HG02973 (cell line): ENCODE data around the gene GAD1.

Source experiments
- ATAC-seq: cut with Tn5 transposase; IDR thresholded peaks from one replicate; pipeline ENCODE4 v1.9.1; 2021; ENCODE audit warnings: moderate library complexity; ENCODE audit not compliant: unreplicated experiment

Gene GAD1

DNA sequence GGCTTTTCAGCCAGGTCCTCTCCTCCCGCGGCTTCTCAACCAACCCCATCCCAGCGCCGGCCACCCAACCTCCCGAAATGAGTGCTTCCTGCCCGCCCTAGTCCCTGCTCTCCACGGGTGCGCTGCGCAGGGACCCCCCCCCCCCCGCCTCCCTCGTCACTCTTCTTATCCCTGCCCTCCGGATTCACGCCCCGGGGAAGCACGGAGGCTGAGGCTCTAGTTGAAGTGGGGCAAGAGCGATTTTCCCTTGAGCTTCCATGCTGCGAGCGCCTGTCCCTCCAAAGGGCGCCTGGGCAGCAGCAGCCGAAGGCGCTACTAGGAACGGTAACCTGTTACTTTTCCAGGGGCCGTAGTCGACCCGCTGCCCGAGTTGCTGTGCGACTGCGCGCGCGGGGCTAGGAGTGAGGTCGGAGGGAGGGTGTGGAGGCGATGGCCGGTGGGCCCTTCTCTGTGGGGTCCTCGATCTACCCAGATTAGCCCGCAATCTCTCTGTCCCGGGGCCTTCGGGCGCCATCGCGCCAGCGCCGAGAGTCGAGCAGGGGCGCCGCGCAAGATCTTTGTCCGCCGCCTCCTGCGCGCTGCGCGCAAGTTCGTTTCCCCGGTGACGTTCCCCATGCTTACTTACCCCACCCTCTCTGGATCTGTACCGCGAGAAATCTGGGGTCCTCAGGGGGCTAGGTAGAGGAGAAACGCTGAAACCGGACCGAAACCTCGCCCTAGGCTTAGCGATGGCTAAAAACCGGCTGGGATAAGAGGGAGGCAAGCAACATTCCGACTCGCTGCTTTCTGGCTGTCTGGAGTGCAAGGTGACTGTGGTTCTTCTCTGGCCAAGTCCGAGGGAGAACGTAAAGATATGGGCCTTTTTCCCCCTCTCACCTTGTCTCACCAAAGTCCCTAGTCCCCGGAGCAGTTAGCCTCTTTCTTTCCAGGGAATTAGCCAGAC, 677 bp downstream of the GAD1 start:
- no peak for ATAC-seq

DNA sequence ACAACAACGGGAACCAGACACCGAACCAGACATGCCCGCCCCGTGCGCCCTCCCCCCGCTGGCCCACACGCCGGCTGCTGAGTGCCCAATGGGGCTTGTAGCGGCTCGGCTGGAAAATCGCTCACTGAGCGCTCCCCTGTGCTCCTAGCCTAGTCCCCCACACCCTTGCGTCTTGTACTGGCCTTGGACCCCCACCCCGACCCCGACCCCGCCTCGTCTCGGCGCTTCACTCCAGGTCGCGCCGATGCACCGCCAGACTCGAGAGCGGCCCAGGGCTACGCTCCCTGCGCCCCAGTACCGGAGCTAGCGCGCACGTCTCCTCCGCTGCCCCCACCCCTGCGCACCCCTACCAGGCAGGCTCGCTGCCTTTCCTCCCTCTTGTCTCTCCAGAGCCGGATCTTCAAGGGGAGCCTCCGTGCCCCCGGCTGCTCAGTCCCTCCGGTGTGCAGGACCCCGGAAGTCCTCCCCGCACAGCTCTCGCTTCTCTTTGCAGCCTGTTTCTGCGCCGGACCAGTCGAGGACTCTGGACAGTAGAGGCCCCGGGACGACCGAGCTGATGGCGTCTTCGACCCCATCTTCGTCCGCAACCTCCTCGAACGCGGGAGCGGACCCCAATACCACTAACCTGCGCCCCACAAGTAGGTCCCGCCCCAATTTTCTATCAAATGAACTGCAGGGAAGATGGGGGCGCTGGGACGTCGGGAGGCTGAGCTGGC, 1.5 kb downstream of the GAD1 start:
- no peak for ATAC-seq

DNA sequence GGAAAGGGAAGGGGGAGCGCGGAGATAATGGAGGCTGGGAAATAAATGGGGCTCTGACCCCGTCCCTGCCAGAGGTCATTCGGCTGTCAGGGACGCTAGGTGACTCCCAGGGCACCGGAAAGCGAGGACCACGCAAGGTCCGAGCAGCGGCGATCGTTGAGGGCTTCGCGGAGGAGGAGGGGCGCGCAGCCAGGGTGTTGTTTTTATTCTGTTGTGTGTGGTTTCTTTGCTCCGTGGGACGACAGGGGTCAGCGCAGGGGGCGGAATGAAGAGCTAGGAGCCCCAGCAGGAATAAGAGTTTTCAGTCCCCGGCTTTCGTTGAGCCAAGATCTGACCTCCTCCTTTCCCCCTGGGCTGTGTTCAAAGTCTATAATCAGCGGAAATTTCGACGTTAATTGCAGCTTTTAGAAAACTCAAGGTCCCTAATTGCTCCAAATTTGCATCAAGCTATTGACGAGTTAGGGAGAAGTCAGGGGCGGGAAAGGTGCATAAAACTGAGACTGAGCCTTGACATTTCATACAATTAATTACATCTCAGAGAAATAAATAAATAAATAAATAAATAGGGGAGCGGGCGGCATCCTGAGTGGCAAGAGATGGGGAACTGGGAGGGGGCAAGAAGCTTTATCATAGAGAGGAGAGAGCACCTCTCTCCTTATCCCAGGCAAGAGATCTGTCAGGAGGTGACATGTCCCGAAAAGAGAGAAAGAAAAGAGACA, 2.2 kb downstream of the GAD1 start:
- ATAC-seq: no peak

DNA sequence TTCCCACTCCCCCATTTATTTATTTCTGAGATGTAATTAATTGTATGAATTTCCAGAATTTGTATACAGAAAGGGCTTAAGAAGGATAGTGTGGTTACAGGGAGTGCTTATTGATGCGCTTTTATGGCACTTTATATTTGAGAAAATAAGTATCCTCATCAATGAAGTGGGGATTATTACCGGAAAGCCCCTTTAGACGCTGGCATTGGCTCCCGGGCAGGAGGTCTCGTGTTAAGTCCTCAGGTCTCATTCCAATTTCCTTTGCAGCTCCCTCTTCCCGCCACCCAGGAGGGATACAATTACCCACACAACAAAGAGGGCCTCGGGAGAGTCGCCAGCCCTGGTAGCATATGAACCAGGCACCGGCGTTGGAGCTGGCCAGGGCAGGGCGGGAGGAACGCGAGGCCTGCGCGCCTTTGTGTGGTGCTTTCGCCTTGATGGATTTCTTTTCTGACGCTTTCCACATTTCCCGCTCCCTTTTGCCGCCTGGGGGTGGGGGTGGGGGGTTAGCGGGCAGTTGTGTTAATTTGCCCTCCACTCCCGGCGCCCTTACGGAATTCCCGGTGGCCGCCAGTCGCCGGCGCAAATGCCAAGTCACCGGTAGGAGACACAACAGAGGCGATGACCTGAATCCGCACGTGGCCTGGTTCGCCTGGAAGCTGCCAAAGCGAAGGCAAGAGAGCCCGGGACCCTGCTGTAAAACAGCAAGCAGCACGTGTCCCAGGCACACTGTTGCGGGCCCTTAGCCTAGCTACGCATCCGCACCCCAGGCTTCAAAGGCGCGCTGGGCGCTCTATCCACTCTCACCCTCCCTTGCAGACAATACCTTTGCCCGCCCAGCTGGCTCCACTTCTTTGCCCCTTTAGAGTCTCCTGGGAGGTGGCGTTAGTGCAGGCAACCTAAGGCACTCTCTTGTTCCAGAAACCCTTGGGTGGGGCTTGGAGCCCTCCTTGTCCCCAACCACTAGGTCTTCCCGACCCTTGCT, 3.3 kb downstream of the GAD1 start:
- no peak for ATAC-seq

DNA sequence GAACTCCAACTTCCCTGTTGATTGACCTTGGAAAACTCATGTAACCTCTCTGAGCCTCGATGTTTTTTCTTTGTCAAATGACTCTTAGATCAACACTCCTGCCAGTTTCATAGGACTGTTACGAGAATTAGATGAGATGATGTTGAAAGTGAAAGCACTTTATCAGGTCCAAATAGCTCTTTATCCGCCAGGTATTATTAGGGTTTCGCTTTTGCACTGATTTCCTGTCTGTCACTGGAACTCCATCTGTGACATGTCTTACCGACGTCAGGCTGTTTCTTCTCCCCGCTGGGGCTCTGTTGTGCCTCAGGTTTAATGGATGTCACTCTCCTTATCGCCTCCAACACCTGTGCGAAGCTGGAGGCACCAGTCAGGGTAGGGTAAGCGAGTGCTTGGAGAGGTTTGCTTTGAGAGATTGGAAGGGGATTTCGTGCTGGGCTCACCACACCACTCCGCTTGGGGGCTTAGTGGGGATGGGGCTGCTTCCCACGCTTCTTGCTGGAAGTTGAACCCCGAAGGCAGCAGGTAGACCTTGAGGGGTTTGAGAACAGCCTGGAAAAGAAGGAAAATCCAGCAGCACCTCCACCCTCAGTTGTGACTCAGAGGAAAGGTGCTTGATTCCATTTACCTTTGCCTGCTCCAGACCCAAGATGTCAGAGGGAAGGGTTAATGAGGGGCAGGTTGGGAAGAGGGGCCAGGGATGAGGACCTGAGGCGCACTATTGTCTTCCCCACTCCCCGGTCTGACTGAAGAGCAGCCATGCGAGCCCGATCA, 4.3 kb downstream of the GAD1 start:
- no peak for ATAC-seq

DNA sequence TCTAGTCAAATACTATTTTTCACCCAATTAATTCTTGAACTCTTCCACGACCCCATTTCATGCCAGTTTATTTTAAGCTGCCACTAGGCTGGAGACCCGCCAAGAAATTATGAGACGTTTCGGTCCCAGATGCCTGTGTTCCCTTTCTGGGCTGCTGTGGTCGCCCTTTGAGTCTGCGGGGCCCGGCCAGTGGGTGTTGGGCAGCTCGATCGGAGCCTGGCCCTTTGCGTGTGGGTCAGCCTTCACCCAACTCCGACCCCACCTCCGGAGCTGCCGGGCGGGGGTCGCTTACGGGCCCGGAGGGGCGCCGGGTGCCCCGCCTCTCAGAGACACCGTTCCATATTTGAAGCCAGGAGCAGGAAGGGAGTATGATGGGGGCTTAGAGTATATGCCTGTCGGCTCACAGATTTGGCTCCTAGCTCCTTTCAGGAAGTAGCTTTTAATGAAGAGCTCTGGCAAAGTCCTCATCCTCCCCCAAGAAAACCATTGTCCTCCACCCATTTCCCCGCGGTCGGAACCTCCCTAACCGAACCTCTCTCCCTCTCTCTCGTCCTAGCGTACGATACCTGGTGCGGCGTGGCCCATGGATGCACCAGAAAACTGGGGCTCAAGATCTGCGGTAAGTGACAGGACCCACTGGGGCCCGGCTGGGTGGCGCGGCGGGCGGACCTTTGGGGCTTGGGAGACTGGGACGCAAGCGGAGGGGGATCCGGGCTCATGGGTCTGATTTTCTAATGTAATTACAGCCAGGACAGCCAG, 5.0 kb downstream of the GAD1 start:
- ATAC-seq: no peak

DNA sequence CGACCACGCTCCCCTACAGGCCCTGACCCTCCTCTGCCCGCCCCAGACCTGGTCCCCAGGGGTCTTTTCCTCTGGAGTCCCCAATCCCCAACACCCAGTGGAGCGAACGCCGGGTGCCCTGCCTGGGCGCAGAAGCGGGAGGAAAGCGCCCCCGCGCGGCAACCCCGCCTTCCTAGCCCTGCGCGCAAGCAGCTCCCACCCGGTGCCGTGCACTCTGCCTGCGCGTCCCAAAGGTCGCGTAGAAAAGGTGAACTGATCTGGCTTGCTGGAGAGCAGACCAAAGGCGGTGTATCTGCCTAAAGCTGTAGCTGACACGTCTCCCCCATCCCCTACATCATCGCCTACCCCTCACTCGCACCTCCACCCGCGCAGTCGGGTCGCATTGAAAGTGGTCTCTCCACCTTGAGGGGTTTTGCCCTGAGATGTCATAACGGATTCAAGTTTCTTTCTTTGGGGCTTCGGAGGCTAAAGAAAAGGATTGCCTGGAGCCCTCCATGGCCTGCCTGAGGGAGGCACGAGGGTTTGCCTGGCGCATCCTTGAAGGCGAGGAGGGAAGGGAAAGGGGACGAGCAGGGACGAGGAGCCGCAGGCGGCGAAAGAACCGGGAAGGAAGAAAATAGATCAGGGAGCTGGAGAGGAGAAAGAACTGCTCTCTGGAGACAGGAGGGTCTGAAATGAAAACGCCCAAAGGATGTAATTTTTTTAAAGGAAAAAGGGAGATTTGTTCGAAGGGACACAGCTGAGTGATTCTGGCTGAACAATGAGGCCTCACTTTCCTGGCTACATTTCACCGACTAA, 5.8 kb downstream of the GAD1 start:
- ATAC-seq: no peak

DNA sequence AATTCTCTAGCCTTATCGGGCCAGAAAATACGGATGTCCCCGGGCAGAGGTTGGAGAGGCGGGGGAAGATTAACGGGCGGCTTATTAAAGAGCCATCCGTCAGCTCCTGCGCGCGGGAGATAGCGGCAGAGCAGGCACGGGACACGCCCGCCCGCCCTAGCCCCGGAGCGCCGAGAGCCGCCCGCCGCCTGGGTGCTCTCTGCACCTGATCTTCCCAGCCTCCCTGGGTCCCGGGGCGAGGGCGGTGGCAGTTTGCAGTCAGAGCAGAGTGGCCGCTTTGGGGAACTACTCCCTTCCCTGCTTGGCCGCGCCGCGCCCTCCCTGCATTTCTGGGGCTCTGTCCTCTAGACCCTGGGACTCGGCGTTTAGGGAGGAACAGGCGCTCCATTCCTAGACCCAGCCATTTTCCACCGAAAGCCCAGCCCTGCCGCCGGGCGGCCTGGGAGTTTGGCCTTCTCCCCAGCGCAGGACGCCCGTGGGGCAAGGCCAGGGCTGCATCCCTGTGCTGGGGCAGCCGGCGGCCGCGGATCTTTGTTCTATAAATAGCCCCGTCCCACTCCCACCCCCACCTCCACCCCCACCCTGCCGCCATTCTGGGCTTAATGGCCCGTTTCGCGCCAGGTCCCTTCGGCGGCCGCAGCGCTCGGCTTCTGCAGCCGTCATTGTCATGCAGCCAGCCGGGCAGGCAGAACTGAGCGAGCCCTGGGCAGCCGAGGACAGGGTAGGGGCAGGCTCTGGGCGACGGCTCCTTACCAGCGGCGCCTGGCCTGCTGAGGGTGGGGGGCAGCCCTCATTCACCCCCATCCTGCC, 6.6 kb downstream of the GAD1 start:
- ATAC-seq: no peak

DNA sequence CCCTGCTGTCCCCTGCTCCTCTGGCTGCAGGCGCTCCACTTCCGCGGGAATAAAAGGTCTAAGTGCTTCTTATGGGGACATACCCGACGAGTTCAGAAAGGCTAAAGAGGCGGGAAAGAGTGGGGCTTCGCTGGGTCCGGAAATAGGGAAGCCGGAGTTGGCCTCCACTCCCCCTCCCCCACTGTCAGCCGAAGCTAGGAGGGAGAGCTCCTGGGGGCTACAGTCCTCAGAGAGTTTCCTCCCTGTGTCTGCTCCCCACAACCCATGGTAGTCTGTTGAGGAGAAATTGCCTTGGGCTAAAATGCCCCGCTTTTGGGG, 7.2 kb downstream of the GAD1 start:
- no peak for ATAC-seq

DNA sequence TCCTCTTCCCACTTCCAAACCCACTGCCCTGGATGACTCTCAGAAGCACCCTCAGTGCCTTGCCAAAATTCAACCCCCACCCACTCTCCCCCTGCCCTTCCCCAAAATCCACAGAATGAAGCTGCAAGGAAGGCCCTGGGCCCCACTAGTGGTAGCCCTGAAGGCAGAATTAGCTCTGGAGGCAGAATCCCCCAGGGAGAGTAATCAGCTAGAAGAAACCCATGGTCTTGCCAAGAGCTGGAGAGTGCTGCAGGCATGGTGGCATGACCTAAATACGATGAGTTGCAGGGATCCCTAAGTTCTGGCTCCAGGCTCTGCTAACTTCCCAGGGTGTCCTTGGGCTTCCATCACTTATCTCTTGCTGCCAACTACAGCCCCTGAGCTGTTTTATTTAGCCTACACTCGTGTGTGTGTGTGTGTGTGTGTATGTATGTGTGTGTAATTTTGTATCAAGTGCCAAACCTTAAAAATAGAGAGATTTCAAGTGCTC, 7.9 kb downstream of the GAD1 start:
- ATAC-seq: no peak

DNA sequence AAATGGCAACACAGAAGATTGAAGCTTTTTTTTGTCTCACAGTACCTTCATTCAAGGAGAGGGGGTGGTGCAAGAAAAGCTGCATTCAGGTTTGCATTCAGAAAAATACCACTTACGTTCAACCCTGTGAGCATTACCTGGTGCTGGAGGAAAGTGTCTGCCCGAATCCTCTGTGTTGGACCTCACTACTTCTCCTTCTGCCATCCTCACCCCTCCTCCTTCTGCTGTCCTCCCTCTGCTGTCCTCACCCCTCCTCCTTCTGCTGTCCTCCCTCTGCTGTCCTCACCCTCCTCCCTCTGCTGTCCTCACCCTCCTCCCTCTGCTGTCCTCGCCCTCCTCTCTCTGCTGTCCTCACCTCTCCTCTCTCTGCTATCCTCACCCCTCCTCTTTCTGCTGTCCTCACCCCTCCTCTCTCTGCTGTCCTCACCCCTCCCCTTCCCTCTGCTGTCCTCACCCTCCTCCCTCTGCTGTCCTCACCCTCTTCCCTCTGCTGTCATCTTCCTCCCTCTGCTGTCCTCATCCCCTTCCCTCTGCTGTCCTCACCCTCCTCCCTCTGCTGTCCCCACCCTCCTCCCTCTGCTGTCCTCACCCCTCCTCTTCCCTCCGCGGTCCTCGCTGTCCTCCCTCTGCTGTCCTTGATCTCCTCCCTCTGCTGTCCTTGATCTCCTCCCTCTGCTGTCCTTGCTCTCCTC, 11.3 kb downstream of the GAD1 start:
- no peak for ATAC-seq

DNA sequence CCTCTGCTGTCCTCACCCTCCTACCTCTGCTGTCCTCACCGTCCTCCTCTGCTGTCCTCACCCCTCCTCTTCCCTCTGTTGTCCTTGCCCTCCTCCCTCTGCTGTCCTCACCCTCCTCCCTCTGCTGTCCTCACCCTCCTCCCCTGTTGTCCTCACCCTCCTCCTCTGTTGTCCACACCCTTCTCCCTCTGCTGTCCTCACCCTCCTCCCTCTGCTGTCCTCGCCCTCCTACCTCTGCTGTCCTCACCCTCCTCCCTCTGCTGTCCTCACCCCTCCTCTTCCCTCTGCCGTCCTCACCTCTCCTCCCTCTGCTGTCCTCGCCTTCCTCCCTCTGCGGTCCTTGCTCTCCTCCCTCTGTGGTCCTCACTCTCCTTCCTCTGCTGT, 11.8 kb downstream of the GAD1 start:
- ATAC-seq: no peak

DNA sequence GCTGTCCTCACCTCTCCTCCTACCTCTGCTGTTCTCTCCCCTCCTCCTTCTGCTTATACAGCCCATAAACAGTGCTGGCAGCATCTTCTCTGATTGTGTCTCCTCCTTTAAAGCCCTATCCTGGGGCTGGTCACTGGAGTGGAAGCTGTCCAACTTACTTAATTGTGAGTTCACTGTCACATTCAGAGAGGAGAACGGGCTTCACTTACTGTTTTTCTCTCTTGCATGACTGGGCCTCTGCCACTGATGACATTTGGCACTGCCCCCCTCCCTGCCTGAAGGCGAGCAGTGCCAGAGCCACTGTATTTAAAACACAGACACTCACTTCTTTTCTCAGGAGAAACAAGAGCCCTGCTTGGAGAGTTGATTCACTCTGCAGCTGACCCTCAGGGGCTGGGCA, 12.3 kb downstream of the GAD1 start:
- ATAC-seq: no peak

DNA sequence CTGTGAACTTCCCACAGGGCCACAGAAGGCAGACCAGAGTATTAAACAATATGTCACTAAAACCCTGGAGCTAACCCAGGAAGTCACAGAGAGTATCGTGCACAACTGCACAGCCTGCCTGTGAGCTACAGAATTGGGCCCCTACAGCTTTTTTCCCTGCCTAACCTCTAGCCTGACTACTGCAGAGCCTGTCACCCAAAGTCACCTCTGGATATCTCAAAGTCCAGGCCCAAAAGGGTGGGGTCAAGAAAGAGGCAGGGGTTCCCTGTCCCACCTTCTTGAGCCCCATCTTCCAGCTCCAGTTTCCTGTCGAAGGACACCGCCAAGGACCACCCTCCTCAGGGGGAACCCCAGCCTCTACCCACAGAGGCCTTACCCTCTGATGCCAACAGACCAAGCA, 13.5 kb downstream of the GAD1 start:
- no peak for ATAC-seq

DNA sequence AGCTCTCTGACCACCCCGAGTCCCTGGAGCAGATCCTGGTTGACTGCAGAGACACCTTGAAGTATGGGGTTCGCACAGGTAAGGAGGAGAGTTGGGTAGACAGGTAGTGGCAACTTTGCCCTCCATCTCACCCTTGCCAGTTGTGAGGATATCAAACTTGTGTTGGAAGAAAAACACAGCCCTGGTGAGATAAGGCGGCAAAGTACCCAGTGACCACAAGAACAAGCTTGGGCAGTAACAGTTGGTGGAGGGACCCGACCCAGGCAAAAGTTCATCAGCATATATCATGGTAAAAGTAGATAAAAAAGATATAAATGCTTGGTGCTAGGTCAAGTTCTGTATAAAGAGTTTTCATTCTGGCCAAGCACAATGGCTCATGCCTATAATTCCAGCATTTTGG, 14.4 kb downstream of the GAD1 start:
- ATAC-seq: no peak

DNA sequence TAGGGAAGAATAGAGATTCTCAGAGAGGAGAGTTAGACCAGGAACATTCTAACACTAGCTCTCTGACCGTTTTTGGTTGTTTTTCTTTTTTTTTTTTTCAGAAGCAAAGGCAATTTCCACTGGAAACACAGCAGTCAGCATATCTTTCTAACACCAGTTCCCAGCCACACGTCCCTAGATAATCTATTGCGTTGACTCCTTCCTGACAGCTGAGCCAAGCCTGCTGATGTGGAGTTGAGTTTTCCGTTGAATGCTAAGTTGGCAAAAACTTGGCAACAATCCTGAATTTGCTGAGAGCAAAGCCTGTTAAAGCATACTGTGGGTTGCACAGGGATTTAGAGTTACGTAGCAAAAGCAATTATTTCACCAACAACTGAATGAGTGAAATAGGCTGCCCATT, 19.3 kb downstream of the GAD1 start:
- ATAC-seq: no peak

DNA sequence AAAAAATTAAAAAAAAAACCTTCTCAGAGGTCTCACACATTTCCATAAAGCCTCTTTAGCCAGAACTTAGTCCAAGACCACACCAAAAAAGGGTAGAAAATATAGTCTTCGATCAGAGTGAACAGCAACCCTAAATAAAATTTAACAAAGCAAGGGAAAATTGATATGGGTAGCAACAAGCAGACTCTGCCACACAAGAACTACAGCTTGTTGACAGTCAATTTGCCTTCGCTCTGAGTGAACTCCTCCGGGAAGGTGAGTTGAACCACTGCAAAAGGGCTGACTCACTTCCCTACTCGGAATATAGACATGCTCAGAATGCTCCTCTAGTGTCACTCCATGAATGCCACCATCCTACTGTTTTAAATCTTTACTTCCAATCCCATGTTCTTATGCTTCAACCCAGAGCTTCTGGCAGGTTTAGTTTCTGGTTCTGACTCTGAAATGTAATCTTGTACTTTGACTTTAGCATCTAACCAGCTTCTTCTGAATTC, 24.1 kb downstream of the GAD1 start:
- ATAC-seq: no peak
